Loucy (cell line): ENCODE measurements around the gene CD7.
A peak's percentile ranks its signal among the peaks of the same experiment; 100 is the strongest.

Experiments
- H2AFZ ChIP-seq: fragments of 200-600 bp; sonication (generic); 2 replicates; pipeline ENCODE4 v1.6.0; 2016; ENCODE audit warnings: antibody characterized with exemption, mild to moderate bottlenecking, low read length, moderate library complexity
- H3F3A ChIP-seq: fragments of 200-600 bp; 2 replicates; pipeline ENCODE4 v1.6.0; 2016; ENCODE audit warnings: antibody characterized with exemption, low read depth, mild to moderate bottlenecking
- H3K27me3 ChIP-seq: fragments of 200-600 bp; sonication (generic); 2 replicates; pipeline ENCODE4 v1.6.1; 2014; ENCODE audit warnings: low read length, mild to moderate bottlenecking; ENCODE audit not compliant: insufficient read depth, poor library complexity, severe bottlenecking
- H3K36me3 ChIP-seq: fragments of 200-600 bp; sonication (generic); 2 replicates; pipeline ENCODE4 v1.6.1; 2016; ENCODE audit warnings: low read length; ENCODE audit not compliant: insufficient read depth
- H3K4me1 ChIP-seq: fragments of 200-600 bp; sonication (generic); 2 replicates; pipeline ENCODE4 v1.5.1; 2014; ENCODE audit warnings: low read length, mild to moderate bottlenecking; ENCODE audit not compliant: insufficient read depth, poor library complexity, severe bottlenecking
- H3K4me2 ChIP-seq: fragments of 200-600 bp; sonication (generic); 2 replicates; pipeline ENCODE4 v1.6.0; 2014; ENCODE audit warnings: antibody characterized with exemption, low read length, low read depth, mild to moderate bottlenecking; ENCODE audit not compliant: poor library complexity, severe bottlenecking
- H3K4me3 ChIP-seq: fragments of 200-600 bp; sonication (generic); 2 replicates; pipeline ENCODE4 v1.5.1; 2014; ENCODE audit warnings: low read length, mild to moderate bottlenecking, mixed read lengths; ENCODE audit not compliant: poor library complexity, severe bottlenecking
- H3K79me2 ChIP-seq: fragments of 200-600 bp; sonication (generic); 2 replicates; pipeline ENCODE4 v1.6.1; 2014; ENCODE audit warnings: low read length; ENCODE audit not compliant: insufficient read depth
- H3K9ac ChIP-seq: fragments of 200-600 bp; sonication (generic); 2 replicates; pipeline ENCODE4 v1.6.0; 2014; ENCODE audit warnings: mild to moderate bottlenecking, low read depth, low read length, moderate library complexity; ENCODE audit not compliant: poor library complexity, severe bottlenecking
- H3K9me2 ChIP-seq: fragments of 200-600 bp; sonication (generic); replicated peaks from 2 replicates; pipeline ENCODE4 v1.6.1; 2016; ENCODE audit warnings: low read depth, low read length, mixed read lengths
- H3K9me3 ChIP-seq: fragments of 200-600 bp; sonication (generic); 2 replicates; pipeline ENCODE4 v1.6.1; 2014; ENCODE audit warnings: mild to moderate bottlenecking, antibody characterized with exemption, low read length, low read depth; ENCODE audit not compliant: insufficient read depth
- H4K20me1 ChIP-seq: fragments of 200-600 bp; sonication (generic); 2 replicates; pipeline ENCODE4 v1.6.0; 2014; ENCODE audit warnings: antibody characterized with exemption, low read length, mild to moderate bottlenecking; ENCODE audit not compliant: insufficient read depth, poor library complexity, severe bottlenecking
- CTCF ChIP-seq: fragments of 200-600 bp; sonication (generic); conservative IDR thresholded peaks from 2 replicates; pipeline ENCODE4 v1.5.1; 2014; ENCODE audit warnings: mild to moderate bottlenecking, antibody characterized with exemption, low read length
- EZH2phosphoT487 ChIP-seq: fragments of 200-600 bp; IDR thresholded peaks from 2 replicates; pipeline ENCODE4 v1.6.1; 2018; ENCODE audit warnings: antibody characterized with exemption, mild to moderate bottlenecking, moderate library complexity, borderline replicate concordance

Gene CD7

GRCh38 chr17:82321947-82322466, 4.6 kb upstream of the CD7 start:
- Histone ChIP-seq H4K20me1 (no peaks in the 10 kb centered on the region), H3K9me3 (no peaks in the 10 kb centered on the region), H3K4me3 (no peak overlapping the region), H3K4me2 (peak overlapping the region; percentile 50), H3K9ac (peak overlapping the region; percentile 6), H3K4me1 (peaks cover 17% of the 10 kb centered on the region), H3F3A (0 out of 2 replicates have a peak, but pooled peaks cover 5% of the 10 kb centered on the region), H3K36me3 (no peaks in the 10 kb centered on the region), H3K27me3 (no peaks in the 10 kb centered on the region), H2AFZ (no peak overlapping the region), H3K9me2 (no peaks in the 10 kb centered on the region), H3K79me2 (peaks cover 9% of the 10 kb centered on the region)
- TF ChIP-seq EZH2phosphoT487 (no peak), CTCF (no peak)

GRCh38 chr17:82320956-82321927, 3.8 kb upstream of the CD7 start:
- no peaks in the 10 kb centered on the region for H3K9me3 ChIP-seq
- peaks cover 22% of the 10 kb centered on the region for H3K4me1 ChIP-seq
- peak overlapping the region; percentile 50 for H3K4me3 ChIP-seq
- no peaks in the 10 kb centered on the region for H3K36me3 ChIP-seq
- TF ChIP-seq CTCF (peak; percentile 81), EZH2phosphoT487 (no peak)
- 0 out of 2 replicates have a peak overlapping the region, but pooled peaks have one; percentile 63 for H2AFZ ChIP-seq
- H4K20me1 ChIP-seq: no peaks in the 10 kb centered on the region
- H3K4me2 ChIP-seq: peak overlapping the region; percentile 50
- no peaks in the 10 kb centered on the region for H3K27me3 ChIP-seq
- H3F3A ChIP-seq: 0 out of 2 replicates have a peak, but pooled peaks cover 5% of the 10 kb centered on the region
- H3K79me2 ChIP-seq: peaks cover 16% of the 10 kb centered on the region
- H3K9ac ChIP-seq: peak overlapping the region; percentile 6
- H3K9me2 ChIP-seq: no peaks in the 10 kb centered on the region

- H3K36me3 ChIP-seq: no peaks in the 10 kb centered on the region
- H3F3A ChIP-seq: 0 out of 2 replicates have a peak, but pooled peaks cover 5% of the 10 kb centered on the region
- no peak overlapping the region for H3K9ac ChIP-seq
- TF ChIP-seq EZH2phosphoT487 (no peak), CTCF (no peak)
- H3K9me3 ChIP-seq: no peaks in the 10 kb centered on the region
- H4K20me1 ChIP-seq: no peaks in the 10 kb centered on the region
- no peaks in the 10 kb centered on the region for H3K27me3 ChIP-seq
- H3K79me2 ChIP-seq: peaks cover 26% of the 10 kb centered on the region
- H3K9me2 ChIP-seq: no peaks in the 10 kb centered on the region
- H2AFZ ChIP-seq: no peak overlapping the region
- peaks cover 27% of the 10 kb centered on the region for H3K4me1 ChIP-seq
- H3K4me2 ChIP-seq: no peak overlapping the region
- no peak overlapping the region for H3K4me3 ChIP-seq
Measured at GRCh38 chr17:82320140-82320840, 2.9 kb upstream of the CD7 start.
